ENCODE data around the gene SRD5A2.

SRD5A2 gene

DNA sequence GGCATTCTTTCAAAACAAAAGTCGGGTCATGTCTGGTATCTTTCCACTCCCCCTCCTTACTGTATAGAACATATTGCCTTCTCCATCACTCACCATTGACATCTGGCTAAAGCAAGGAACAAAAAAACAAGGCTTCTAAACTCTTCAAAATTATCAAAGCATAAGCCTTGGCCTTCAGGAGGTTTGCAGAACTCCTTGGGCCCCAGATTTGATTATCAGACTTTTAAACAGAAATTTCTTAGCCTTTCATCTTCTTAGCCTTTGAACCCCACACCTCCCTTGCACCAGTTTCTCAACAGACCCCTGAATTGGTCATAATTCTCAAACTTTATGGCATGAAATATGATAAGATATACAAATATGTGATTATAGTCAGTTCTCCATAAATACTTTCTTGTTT lies 106.4 kb downstream of the SRD5A2 start:
- in situ Hi-C loops (cut with HindIII; ENCODE audit: low sequenced_read_pairs): no loop called here

All from endothelial cell of hepatic sinusoid (primary cell).